Natural killer cell (primary cell): ENCODE results near the gene FOXB2. TPM values are rescaled to one million over a fixed set of nuclear protein-coding genes. Genes with fewer than 3 reads are reported as not detected.

ENCODE experiments used
- ATAC-seq, 3 donors: fragments of 150-1000 bp in 2 of 3; fragments of 200-7000 bp in 1 of 3; cut with Tn5 transposase; 1 replicate in 1 of 3; 2 replicates in 2 of 3; pipeline ENCODE4 v1.10.0; 2021; ENCODE audit warnings: mild to moderate bottlenecking in 2 of 3, moderate library complexity in 2 of 3
- DNase-seq, 2 donors: peaks; one replicate each; pipeline versions ENCODE4 v3.0.0 to v3.0.0-alpha.2; 2013 to 2021; ENCODE audit warnings: mixed read lengths in 1 of 2
- H3K27ac ChIP-seq: one replicate; pipeline ENCODE4 v1.5.1; 2013; ENCODE audit warnings: mild to moderate bottlenecking, low read length
- H3K27me3 ChIP-seq: one replicate; pipeline ENCODE4 v1.6.1; 2013; ENCODE audit warnings: low read length; ENCODE audit not compliant: control insufficient read depth, insufficient read depth
- H3K36me3 ChIP-seq: one replicate; pipeline ENCODE4 v1.6.1; 2013; ENCODE audit warnings: low read length; ENCODE audit not compliant: control insufficient read depth, insufficient read depth
- H3K4me1 ChIP-seq: one replicate; pipeline ENCODE4 v1.6.1; 2013; ENCODE audit warnings: low read length; ENCODE audit not compliant: control insufficient read depth, insufficient read depth
- H3K4me3 ChIP-seq: one replicate; pipeline ENCODE4 v1.5.1; 2013; ENCODE audit warnings: low read length
- H3K9me3 ChIP-seq: one replicate; pipeline ENCODE4 v1.6.1; 2013; ENCODE audit warnings: low read length; ENCODE audit not compliant: control insufficient read depth, insufficient read depth
- H3K27ac Mint-ChIP-seq, 2 donors: one replicate each; pipeline ENCODE4 v1.8.0; 2022; ENCODE audit warnings: mild to moderate bottlenecking in 2 of 2, mixed read lengths in 2 of 2, moderate library complexity in 1 of 2
- H3K27me3 Mint-ChIP-seq, 2 donors: one replicate each; pipeline ENCODE4 v1.8.0; 2022; ENCODE audit warnings: low read depth in 2 of 2, mixed read lengths in 2 of 2
- H3K36me3 Mint-ChIP-seq: one replicate; pipeline ENCODE4 v1.8.0; 2022; ENCODE audit warnings: mixed read lengths
- H3K4me1 Mint-ChIP-seq, 2 donors: one replicate each; pipeline ENCODE4 v1.8.0; 2022; ENCODE audit warnings: mixed read lengths in 2 of 2
- H3K4me3 Mint-ChIP-seq: one replicate; pipeline ENCODE4 v1.8.0; 2022; ENCODE audit warnings: mild to moderate bottlenecking, moderate library complexity, mixed read lengths
- H3K9me3 Mint-ChIP-seq, 2 donors: one replicate each; pipeline ENCODE4 v1.8.0; 2022; ENCODE audit warnings: mixed read lengths in 2 of 2
- WGBS: methylation state at CpG from one replicate; pipeline ENCODE4 v1.1.7; 2013; ENCODE audit warnings: missing lambda C conversion rate; ENCODE audit not compliant: insufficient coverage; 5-methylcytosine and 5-hydroxymethylcytosine counted together
- intact Hi-C: fragments of 100-400 bp; cut with micrococcal nuclease; formaldehyde crosslinking; loops from one replicate; pipeline ENCODE4 v1.14.2; 2022
- total RNA-seq, 4 donors: library from RNA; stranded (reverse); fragments of 120-200 nt in 1 of 4; gene quantifications; one replicate each; pipeline versions ENCODE4 v1.2.3 to v1.2.4, GENCODE V29; 2013 to 2022
- TF ChIP-seq, protein P1 (sequence below): fragments of 200-600 bp; IDR thresholded peaks from one replicate; pipeline ENCODE4 v1.8.0; 2022; ENCODE audit warnings: antibody characterized with exemption

FOXB2 gene
- total RNA-seq, 3 donors from 2014 or later (not counting 1 experiment from before 2014, with no cell fraction given) = not detected

DNA sequence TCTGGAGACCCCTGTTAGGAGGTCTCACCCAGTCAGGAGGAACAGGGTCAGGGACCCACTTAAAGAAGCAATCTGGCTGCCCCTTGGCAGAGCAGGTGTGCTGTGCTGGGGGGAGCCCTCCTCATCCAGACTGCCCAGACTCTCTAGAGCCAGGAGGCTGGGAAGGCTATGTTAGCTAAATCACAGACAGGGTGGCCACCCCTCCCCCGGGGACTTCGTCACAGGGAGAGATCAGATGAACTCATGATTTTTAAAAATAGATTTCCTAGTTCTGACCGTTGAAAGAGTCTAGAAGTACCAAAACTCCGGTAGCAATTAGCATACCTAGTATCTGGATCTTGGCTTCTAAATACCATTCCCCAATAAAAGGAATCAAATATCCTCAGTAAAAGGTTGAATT, 35.0 kb upstream of the FOXB2 start:
- H3K36me3 Mint-ChIP-seq = no peaks in the 10 kb centered on the region
- no peaks in the 10 kb centered on the region for H3K9me3 Mint-ChIP-seq
- no peak overlapping the region for H3K27ac Mint-ChIP-seq
- H3K4me1 Mint-ChIP-seq = no peaks in the 10 kb centered on the region
- H3K9me3 ChIP-seq = no peaks in the 10 kb centered on the region
- H3K27me3 Mint-ChIP-seq = peaks cover 0 to 2% of the 10 kb centered on the region in 2 donors
- 77% methylated on average over 3 of the region's 4 CpGs for WGBS
- no peaks in the 10 kb centered on the region for H3K27me3 ChIP-seq
- no peaks in the 10 kb centered on the region for H3K36me3 ChIP-seq
- H3K4me3 ChIP-seq = no peak overlapping the region
- TF ChIP-seq, protein P1, sequence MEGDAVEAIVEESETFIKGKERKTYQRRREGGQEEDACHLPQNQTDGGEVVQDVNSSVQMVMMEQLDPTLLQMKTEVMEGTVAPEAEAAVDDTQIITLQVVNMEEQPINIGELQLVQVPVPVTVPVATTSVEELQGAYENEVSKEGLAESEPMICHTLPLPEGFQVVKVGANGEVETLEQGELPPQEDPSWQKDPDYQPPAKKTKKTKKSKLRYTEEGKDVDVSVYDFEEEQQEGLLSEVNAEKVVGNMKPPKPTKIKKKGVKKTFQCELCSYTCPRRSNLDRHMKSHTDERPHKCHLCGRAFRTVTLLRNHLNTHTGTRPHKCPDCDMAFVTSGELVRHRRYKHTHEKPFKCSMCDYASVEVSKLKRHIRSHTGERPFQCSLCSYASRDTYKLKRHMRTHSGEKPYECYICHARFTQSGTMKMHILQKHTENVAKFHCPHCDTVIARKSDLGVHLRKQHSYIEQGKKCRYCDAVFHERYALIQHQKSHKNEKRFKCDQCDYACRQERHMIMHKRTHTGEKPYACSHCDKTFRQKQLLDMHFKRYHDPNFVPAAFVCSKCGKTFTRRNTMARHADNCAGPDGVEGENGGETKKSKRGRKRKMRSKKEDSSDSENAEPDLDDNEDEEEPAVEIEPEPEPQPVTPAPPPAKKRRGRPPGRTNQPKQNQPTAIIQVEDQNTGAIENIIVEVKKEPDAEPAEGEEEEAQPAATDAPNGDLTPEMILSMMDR = no peak
- no peak overlapping the region for H3K27ac ChIP-seq
- H3K4me1 ChIP-seq = no peaks in the 10 kb centered on the region
- DNase-seq (no peak), ATAC-seq (no peak)
- H3K4me3 Mint-ChIP-seq = no peak overlapping the region
- intact Hi-C loops = no loop called here

DNA sequence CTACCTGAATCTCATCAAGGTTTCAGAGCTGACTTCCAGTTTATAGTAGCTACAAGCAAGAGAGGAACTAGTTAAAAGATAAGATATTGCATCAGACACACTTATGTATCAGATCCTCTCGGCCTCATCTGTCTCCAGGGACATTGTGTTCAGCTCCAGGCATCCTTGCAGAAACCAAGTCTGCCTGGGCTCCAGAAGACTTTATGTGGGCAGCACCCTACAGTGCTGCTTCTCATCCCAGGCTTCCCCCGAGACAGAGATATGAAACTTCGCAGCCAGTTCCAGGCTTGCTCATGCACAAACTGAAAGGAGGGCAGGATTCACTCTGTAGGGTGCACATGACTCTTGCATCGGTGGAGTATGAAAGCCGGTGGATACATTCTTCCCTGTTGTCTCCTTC, 33.9 kb upstream of the FOXB2 start:
- no peaks in the 10 kb centered on the region for H3K36me3 Mint-ChIP-seq
- no peak overlapping the region for H3K4me3 Mint-ChIP-seq
- H3K27ac Mint-ChIP-seq = no peak overlapping the region
- Histone ChIP-seq H3K4me3 (no peak overlapping the region), H3K36me3 (no peaks in the 10 kb centered on the region), H3K9me3 (no peaks in the 10 kb centered on the region), H3K27ac (no peak overlapping the region), H3K4me1 (no peaks in the 10 kb centered on the region), H3K27me3 (no peaks in the 10 kb centered on the region)
- 85% methylated on average over 5 of the region's 5 CpGs for WGBS
- TF ChIP-seq, protein P1 = no peak
- H3K27me3 Mint-ChIP-seq = peaks cover 0 to 3% of the 10 kb centered on the region in 2 donors
- intact Hi-C loops = no loop called here
- no peaks in the 10 kb centered on the region for H3K9me3 Mint-ChIP-seq
- no peaks in the 10 kb centered on the region for H3K4me1 Mint-ChIP-seq
- ATAC-seq (no peak), DNase-seq (no peak)

DNA sequence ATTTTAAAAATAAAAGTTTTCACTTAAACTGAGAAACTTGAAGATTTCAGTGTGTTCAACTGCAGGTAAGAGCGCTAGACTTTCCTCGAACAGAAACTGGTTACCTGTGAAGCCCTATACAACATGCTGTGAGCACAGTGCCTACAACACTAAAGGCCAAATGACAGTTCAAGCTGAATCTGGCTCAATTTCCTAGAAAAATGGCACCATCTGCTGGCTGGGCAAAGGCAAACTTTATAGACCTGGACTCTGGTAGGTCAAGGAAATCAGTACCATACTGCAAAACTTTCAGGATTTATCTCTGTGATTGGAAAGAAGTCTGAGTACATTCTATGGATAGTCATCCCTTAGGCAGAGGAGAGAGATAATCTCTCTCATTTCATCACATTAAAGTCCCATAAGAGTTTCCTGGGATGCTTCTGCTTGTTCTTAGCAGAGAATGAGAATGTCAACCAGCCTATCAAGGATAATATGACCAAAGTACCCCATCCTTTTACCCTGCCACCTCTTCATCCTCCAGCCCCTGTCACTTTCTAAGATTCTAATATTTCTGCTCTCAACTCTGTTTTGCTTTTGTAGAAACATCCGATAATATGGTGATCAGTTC, 31.8 kb upstream of the FOXB2 start:
- Histone ChIP-seq H3K9me3 (no peaks in the 10 kb centered on the region), H3K4me1 (no peaks in the 10 kb centered on the region), H3K36me3 (no peaks in the 10 kb centered on the region), H3K27ac (no peak overlapping the region), H3K4me3 (no peak overlapping the region), H3K27me3 (no peaks in the 10 kb centered on the region)
- TF ChIP-seq, protein P1 = no peak
- Mint-ChIP-seq H3K9me3 (no peaks in the 10 kb centered on the region), H3K4me1 (no peaks in the 10 kb centered on the region), H3K4me3 (no peak overlapping the region), H3K36me3 (no peaks in the 10 kb centered on the region), H3K27ac (no peak overlapping the region), H3K27me3 (peaks cover 0 to 5% of the 10 kb centered on the region in 2 donors)
- intact Hi-C loops = no loop called here
- peak in 1 of 2 donors; percentile 4 for DNase-seq
- WGBS = 69% methylated on average over 3 of the region's 3 CpGs
- no peak for ATAC-seq

DNA sequence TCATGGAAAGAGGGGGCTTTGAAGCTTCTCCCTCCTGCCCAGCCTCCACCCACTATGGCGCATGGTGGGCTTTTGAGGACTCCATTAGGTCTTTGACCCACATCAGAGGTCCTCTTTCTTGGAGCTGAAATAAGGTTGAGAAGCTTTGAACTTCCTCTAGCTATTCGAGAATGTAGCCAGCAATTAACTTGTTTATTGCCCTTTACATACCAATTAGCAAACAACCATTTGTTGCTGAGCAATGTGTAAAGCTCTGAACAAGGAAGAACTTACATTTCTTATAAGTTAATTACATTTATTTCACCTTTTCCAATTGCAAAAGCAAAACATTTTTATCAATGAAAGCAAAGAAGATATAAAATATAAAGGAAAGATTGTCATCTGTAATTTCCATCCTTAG, 30.5 kb upstream of the FOXB2 start:
- 0% methylated on average over 1 of the region's 2 CpGs for WGBS
- H3K36me3 ChIP-seq = no peaks in the 10 kb centered on the region
- ATAC-seq (no peak), DNase-seq (no peak)
- Mint-ChIP-seq H3K27ac (no peak overlapping the region), H3K36me3 (no peaks in the 10 kb centered on the region), H3K27me3 (peaks cover 0 to 10% of the 10 kb centered on the region in 2 donors), H3K4me1 (no peaks in the 10 kb centered on the region), H3K9me3 (no peaks in the 10 kb centered on the region), H3K4me3 (no peak overlapping the region)
- no peak overlapping the region for H3K27ac ChIP-seq
- no peaks in the 10 kb centered on the region for H3K27me3 ChIP-seq
- H3K4me3 ChIP-seq = no peak overlapping the region
- TF ChIP-seq, protein P1 = no peak
- H3K9me3 ChIP-seq = no peaks in the 10 kb centered on the region
- intact Hi-C loops = no loop called here
- no peaks in the 10 kb centered on the region for H3K4me1 ChIP-seq
